HepG2 (cell line): Measurements from ENCODE around the gene CHID1. TPM values are rescaled to one million over a fixed set of nuclear protein-coding genes. Genes with fewer than 3 reads are reported as not detected.
A peak's percentile ranks its signal among the peaks of the same experiment; 100 is the strongest.

Experiments used
- ATF7 ChIP-seq, 2 experiments: fragments of 450-650 bp in 1 of 2; sonication (generic) in 1 of 2; formaldehyde crosslinking in 1 of 2; IDR thresholded peaks; 2 replicates each; pipeline versions ENCODE4 v1.4.0 to v1.6.1; 2016 to 2020; ENCODE audit warnings: antibody characterized with exemption in 1 of 2, mild to moderate bottlenecking in 1 of 2, missing genetic modification reagents in 1 of 2
- FOXK1 ChIP-seq: sonication (generic); formaldehyde crosslinking; IDR thresholded peaks from 2 replicates; pipeline ENCODE4 v1.4.0; 2020; ENCODE audit warnings: low read depth, missing genetic modification reagents, borderline replicate concordance
- HNF4A ChIP-seq: sonication (generic); formaldehyde crosslinking; IDR thresholded peaks from 2 replicates; pipeline ENCODE4 v1.4.0; 2020; ENCODE audit warnings: missing genetic modification reagents
- KAT8 ChIP-seq: IDR thresholded peaks from 2 replicates; pipeline ENCODE4 v1.6.1; 2016; ENCODE audit warnings: missing genetic modification reagents, missing compliant biosample characterization
- LBX2 ChIP-seq: sonication (generic); formaldehyde crosslinking; IDR thresholded peaks from 2 replicates; pipeline ENCODE4 v1.5.0; 2020; ENCODE audit warnings: missing genetic modification reagents, mild to moderate bottlenecking, borderline replicate concordance
- MYPOP ChIP-seq: sonication (generic); formaldehyde crosslinking; IDR thresholded peaks from 2 replicates; pipeline ENCODE4 v1.8.1; 2023; ENCODE audit warnings: mild to moderate bottlenecking, moderate library complexity, missing genetic modification reagents
- SALL2 ChIP-seq: sonication (generic); formaldehyde crosslinking; IDR thresholded peaks from 2 replicates; pipeline ENCODE4 v1.8.1; 2023; ENCODE audit warnings: mild to moderate bottlenecking, missing genetic modification reagents, inconsistent platforms
- ZBTB40 ChIP-seq, 2 experiments: fragments of 450-650 bp in 1 of 2; sonication (generic) in 1 of 2; formaldehyde crosslinking in 1 of 2; IDR thresholded peaks; 2 replicates each; pipeline versions ENCODE4 v1.6.1 to v1.8.0; 2016 to 2022; ENCODE audit warnings: antibody characterized with exemption in 1 of 2, mild to moderate bottlenecking in 1 of 2, missing genetic modification reagents in 1 of 2
- ZFP41 ChIP-seq: sonication (generic); formaldehyde crosslinking; IDR thresholded peaks from 2 replicates; pipeline ENCODE4 v1.4.0; 2020; ENCODE audit warnings: mild to moderate bottlenecking, missing genetic modification reagents, borderline replicate concordance
- ZNF598 ChIP-seq: sonication (generic); formaldehyde crosslinking; IDR thresholded peaks from 2 replicates; pipeline ENCODE4 v1.5.1; 2020; ENCODE audit warnings: mild to moderate bottlenecking, missing genetic modification reagents, borderline replicate concordance
- ZNF841 ChIP-seq: sonication (generic); formaldehyde crosslinking; IDR thresholded peaks from 2 replicates; pipeline ENCODE4 v1.8.1; 2023; ENCODE audit warnings: missing genetic modification reagents, borderline replicate concordance
- polyA plus RNA-seq, 8 experiments: library from polyadenylated mRNA; depleted of rRNA in 3 of 8; stranded (reverse) in 7 of 8; unstranded in 1 of 8; fragments of >200 nt; fragmentation: Illumina TruSeq in 4 of 8; extraction: Trizol in 4 of 8; gene quantifications; 2 replicates each; pipeline versions ENCODE4 v1.2.1 to v1.2.3, GENCODE V29; 2011 to 2016; ENCODE audit warnings: low read depth in 4 of 8, missing spikeins in 1 of 8, mixed read lengths in 1 of 8; ENCODE audit not compliant: insufficient read depth in 1 of 8
- total RNA-seq, 5 experiments: library from RNA; depleted of rRNA; stranded (reverse); fragments of >200 nt; fragmentation: Illumina TruSeq; extraction: Trizol; gene quantifications; 2 replicates each; pipeline ENCODE4 v1.2.3, GENCODE V29; 2016; ENCODE audit warnings: low read depth in 1 of 5
- TF ChIP-seq, protein P1 (sequence below): sonication (generic); formaldehyde crosslinking; IDR thresholded peaks from 2 replicates; pipeline ENCODE4 v1.5.1; 2020; ENCODE audit warnings: mild to moderate bottlenecking, missing genetic modification reagents, moderate library complexity

The CHID1 gene
- total and polyA plus RNA-seq, 2 of the 13 experiments (the other 11 are each of a cell fraction or from before 2014, with no cell fraction given), result 65.1 to 93.6 TPM

GRCh38 chr11:819943-820649, 90.5 kb downstream of the CHID1 start (continued):
- no peak for TF ChIP-seq ZBTB40 (IDR thresholded peaks at IDR 0.05)
- no peak for TF ChIP-seq ZBTB40 (CRISPR knock-in tag; IDR thresholded peaks at IDR 0.05)
- no peak for TF ChIP-seq ZNF598 (CRISPR knock-in tag)
- TF ChIP-seq MYPOP (CRISPR knock-in tag), result peak; percentile 57; the same call in 1 of the 2 replicates
- TF ChIP-seq FOXK1 (CRISPR knock-in tag), result peak; percentile 26; the same call in 1 of the 2 replicates
- TF ChIP-seq ZNF841 (CRISPR knock-in tag), result no peak
- no peak for TF ChIP-seq ZFP41
- TF ChIP-seq, protein P1, sequence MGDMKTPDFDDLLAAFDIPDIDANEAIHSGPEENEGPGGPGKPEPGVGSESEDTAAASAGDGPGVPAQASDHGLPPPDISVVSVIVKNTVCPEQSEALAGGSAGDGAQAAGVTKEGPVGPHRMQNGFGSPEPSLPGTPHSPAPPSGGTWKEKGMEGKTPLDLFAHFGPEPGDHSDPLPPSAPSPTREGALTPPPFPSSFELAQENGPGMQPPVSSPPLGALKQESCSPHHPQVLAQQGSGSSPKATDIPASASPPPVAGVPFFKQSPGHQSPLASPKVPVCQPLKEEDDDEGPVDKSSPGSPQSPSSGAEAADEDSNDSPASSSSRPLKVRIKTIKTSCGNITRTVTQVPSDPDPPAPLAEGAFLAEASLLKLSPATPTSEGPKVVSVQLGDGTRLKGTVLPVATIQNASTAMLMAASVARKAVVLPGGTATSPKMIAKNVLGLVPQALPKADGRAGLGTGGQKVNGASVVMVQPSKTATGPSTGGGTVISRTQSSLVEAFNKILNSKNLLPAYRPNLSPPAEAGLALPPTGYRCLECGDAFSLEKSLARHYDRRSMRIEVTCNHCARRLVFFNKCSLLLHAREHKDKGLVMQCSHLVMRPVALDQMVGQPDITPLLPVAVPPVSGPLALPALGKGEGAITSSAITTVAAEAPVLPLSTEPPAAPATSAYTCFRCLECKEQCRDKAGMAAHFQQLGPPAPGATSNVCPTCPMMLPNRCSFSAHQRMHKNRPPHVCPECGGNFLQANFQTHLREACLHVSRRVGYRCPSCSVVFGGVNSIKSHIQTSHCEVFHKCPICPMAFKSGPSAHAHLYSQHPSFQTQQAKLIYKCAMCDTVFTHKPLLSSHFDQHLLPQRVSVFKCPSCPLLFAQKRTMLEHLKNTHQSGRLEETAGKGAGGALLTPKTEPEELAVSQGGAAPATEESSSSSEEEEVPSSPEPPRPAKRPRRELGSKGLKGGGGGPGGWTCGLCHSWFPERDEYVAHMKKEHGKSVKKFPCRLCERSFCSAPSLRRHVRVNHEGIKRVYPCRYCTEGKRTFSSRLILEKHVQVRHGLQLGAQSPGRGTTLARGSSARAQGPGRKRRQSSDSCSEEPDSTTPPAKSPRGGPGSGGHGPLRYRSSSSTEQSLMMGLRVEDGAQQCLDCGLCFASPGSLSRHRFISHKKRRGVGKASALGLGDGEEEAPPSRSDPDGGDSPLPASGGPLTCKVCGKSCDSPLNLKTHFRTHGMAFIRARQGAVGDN (CRISPR knock-in tag), result 0 out of 2 replicates have a peak, but pooled peaks have one; percentile 18
- TF ChIP-seq KAT8 (CRISPR knock-in tag), result no peak
- no peak for TF ChIP-seq ATF7 (IDR thresholded peaks at IDR 0.05)
- no peak for TF ChIP-seq ATF7 (CRISPR knock-in tag; IDR thresholded peaks at IDR 0.05)
- no peak for TF ChIP-seq LBX2 (CRISPR knock-in tag)
- no peak for TF ChIP-seq SALL2
- TF ChIP-seq HNF4A (CRISPR knock-in tag), result 0 out of 2 replicates have a peak, but pooled peaks have one; percentile 16
